HEK293T (cell line): ENCODE data around the gene LHPP.

Experiments
- ARNT ChIP-seq: fragments of 450-650 bp; IDR thresholded peaks from 2 replicates; pipeline ENCODE4 v1.6.1; 2017; ENCODE audit warnings: mild to moderate bottlenecking
- FOXA1 ChIP-seq: fragments of 450-650 bp; IDR thresholded peaks from 2 replicates; pipeline ENCODE4 v1.6.1; 2016; ENCODE audit warnings: mild to moderate bottlenecking
- FOXM1 ChIP-seq: fragments of 450-650 bp; IDR thresholded peaks from 2 replicates; pipeline ENCODE4 v1.6.1; 2017; ENCODE audit warnings: mild to moderate bottlenecking, borderline replicate concordance
- HDGF ChIP-seq: fragments of 450-650 bp; IDR thresholded peaks from 2 replicates; pipeline ENCODE4 v1.6.1; 2017; ENCODE audit warnings: antibody characterized with exemption, borderline replicate concordance
- L3MBTL2 ChIP-seq: fragments of 450-650 bp; conservative IDR thresholded peaks from 2 replicates; pipeline ENCODE4 v1.6.1; 2016; ENCODE audit warnings: mild to moderate bottlenecking
- SP1 ChIP-seq: fragments of 450-650 bp; IDR thresholded peaks from 2 replicates; pipeline ENCODE4 v1.6.1; 2017
- ZNF384 ChIP-seq: fragments of 450-650 bp; IDR thresholded peaks from 2 replicates; pipeline ENCODE4 v1.6.1; 2016

DNA sequence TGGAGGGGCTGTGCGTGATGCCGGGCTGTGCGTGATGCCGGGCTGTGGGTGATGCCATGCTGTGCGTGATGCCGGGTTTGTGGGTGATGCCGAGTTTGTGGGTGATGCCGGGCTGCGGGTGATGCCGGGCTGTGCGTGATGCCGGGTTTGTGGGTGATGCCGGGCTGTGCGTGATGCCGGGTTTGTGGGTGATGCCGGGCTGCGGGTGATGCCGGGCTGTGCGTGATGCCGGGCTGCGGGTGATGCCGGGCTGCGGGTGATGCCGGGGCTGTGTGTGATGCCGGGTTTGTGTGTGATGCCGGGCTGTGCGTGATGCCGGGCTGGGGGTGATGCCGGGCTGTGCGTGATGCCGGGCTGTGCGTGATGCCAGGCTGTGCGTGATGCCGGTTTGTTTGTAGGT is 153.6 kb downstream of the LHPP start:
- TF ChIP-seq ARNT: no peak
- no peak for TF ChIP-seq SP1
- no peak for TF ChIP-seq HDGF
- TF ChIP-seq ZNF384: no peak
- TF ChIP-seq FOXM1: no peak
- no peak for TF ChIP-seq FOXA1
- no peak for TF ChIP-seq L3MBTL2
